Bone marrow (tissue), 2 donors: Measurements from ENCODE around the gene STAB1.

Experiments
- DNase-seq, 2 donors: peaks; one replicate each; lab custom pipeline; 2025; lab: John Stamatoyannopoulos, UW

Gene STAB1, protein sequence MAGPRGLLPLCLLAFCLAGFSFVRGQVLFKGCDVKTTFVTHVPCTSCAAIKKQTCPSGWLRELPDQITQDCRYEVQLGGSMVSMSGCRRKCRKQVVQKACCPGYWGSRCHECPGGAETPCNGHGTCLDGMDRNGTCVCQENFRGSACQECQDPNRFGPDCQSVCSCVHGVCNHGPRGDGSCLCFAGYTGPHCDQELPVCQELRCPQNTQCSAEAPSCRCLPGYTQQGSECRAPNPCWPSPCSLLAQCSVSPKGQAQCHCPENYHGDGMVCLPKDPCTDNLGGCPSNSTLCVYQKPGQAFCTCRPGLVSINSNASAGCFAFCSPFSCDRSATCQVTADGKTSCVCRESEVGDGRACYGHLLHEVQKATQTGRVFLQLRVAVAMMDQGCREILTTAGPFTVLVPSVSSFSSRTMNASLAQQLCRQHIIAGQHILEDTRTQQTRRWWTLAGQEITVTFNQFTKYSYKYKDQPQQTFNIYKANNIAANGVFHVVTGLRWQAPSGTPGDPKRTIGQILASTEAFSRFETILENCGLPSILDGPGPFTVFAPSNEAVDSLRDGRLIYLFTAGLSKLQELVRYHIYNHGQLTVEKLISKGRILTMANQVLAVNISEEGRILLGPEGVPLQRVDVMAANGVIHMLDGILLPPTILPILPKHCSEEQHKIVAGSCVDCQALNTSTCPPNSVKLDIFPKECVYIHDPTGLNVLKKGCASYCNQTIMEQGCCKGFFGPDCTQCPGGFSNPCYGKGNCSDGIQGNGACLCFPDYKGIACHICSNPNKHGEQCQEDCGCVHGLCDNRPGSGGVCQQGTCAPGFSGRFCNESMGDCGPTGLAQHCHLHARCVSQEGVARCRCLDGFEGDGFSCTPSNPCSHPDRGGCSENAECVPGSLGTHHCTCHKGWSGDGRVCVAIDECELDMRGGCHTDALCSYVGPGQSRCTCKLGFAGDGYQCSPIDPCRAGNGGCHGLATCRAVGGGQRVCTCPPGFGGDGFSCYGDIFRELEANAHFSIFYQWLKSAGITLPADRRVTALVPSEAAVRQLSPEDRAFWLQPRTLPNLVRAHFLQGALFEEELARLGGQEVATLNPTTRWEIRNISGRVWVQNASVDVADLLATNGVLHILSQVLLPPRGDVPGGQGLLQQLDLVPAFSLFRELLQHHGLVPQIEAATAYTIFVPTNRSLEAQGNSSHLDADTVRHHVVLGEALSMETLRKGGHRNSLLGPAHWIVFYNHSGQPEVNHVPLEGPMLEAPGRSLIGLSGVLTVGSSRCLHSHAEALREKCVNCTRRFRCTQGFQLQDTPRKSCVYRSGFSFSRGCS (N-terminal part only)

DNA sequence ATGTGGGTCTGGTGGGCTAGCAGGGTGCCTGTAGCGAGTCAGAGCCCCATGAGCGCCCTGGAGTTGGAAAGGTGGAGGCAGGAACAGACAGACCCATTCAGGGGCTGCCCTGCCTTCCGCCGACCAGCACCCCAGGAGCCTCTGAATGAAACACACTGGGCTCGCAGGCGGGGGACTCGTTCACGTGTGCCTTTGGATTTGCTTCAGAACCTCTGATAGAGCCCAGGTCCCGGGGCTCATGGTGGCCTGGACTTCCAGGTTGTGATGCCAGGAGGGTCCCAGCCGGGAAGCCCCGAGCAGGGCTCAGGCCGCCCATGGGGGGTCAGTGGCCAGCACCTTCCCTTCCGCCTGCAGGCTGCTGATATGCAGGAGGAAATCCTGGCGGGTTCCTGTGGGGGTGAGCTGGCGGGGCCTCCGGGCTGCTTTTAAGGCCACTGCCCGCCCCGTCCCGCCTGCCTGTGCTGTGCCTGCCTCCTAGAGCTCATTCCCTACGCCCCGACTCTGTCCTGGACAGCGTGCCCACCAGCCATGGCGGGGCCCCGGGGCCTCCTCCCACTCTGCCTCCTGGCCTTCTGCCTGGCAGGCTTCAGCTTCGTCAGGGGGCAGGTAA, at the start of gene STAB1:
Gene STAB1, plus strand, starts transcription at position 453 of the 610 bp plus-strand sequence. Its CDS starts 76 bp downstream, at position 529.
- DNase-seq, result peak; percentile 15 to 16

DNA sequence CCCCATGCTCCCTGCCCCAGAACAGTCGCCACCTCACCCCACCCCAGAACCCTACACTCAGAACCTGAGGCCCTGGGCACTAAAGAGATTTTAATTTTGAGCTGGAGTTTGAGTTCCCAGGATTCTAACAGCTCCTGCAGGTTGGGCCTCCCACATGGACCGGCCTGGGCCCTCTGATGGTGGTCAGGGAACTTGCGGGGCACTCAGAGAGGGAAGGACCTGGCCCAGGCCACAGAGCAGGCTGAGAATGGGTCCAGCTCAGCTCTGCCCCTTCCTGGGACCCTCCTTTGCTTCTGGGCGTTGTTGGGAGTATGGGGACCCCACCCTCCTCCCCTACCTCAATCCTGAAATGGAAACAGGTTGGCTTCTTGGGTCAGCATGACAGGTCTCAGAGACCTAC, 49.1 kb upstream of the STAB1 start:
- DNase-seq, result no peak

GRCh38 chr3:52446631-52447511, 48.3 kb upstream of the STAB1 start:
- peak; percentile 48 to 73 for DNase-seq

GRCh38 chr3:52447512-52448355, 47.4 kb upstream of the STAB1 start:
- no peak for DNase-seq

DNA sequence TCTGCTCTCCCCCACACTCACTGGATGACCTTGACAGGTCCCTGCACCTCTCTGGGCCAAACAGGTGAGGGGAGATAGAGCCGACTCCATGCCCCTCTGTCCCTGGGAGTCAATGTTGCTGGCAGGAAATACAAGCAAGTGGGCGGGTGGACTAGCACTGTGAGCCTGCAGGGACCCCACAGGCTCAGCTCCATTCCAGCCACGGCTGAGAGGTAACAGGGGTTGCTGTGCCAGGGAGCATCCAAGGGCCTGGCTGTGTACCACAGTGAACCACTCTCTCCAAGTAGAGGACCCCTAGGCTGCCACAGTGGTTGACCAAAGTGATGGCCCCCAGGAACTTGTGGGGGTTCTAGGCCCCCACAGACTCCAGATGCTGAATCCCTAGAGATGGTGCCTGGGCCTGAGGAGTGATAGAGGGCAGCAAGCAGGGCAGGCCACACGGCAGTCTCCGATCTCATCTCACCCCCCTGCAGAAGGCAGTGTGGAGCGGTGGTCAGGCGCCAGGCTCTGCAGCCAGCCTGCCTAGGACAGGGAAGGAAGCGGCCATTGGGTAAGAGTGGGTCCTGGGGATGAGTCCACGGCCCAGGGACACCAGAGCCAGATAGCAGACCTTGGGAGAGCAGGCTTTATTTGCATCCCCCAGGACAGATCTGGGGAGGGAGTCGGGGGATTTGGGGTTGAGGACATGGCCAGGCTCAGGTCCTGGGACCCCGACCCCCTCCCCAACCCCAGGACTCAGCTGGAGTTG, 44.5 kb upstream of the STAB1 start:
- no peak for DNase-seq

GRCh38 chr3:52451237-52452083, 43.7 kb upstream of the STAB1 start:
- DNase-seq, result no peak

- no peak for DNase-seq
These were observed 43.0 kb upstream of the STAB1 start for GRCh38 chr3:52452126-52452525.

- DNase-seq, result no peak
These were observed 42.4 kb upstream of the STAB1 start for GRCh38 chr3:52452570-52453221.

DNA sequence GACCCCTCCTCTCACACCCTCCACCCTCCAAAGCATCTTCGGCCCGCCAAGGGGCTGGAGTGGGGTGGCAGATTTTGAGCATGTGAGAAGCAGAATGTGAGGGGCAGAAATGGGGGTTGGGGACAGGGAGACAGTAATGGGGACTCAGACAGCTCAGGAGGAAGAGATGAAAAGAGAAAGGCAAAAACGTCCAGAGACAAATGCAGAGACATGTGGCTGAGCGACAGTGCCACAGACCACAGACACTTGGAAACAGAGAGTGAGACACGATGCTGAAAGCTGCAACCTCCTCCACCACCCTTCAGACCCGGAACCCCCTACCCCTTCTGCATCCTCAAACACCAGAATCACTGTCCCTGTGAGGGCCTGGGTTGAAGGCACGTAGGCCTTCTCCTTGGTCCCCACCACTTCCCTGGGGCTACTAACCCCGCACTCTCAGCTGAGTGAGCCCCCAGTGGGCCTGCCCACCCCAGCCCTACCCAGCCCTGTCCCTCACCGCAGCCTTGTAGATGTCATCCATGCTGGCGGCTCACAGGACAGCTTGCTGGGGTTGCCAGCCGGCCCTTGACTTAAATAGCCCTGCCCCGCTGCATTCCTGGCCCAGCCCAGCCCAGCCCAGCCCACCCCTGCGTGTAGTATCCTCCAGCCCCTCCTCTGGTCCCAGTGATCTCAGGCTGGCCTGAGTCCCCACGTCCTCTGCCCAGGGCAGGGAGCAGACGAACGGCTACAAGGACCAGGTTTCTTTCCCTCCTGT, 41.5 kb upstream of the STAB1 start, which contains the start of gene TNNC1:
Gene TNNC1, minus strand, starts transcription at position 546 of the 754 bp plus-strand sequence. Its CDS starts 26 bp downstream, at position 520.
- no peak for DNase-seq

GRCh38 chr3:52454250-52454937, 40.7 kb upstream of the STAB1 start:
- DNase-seq, result no peak

- no peak for DNase-seq
These were observed 40.2 kb upstream of the STAB1 start for GRCh38 chr3:52454938-52455282.

DNA sequence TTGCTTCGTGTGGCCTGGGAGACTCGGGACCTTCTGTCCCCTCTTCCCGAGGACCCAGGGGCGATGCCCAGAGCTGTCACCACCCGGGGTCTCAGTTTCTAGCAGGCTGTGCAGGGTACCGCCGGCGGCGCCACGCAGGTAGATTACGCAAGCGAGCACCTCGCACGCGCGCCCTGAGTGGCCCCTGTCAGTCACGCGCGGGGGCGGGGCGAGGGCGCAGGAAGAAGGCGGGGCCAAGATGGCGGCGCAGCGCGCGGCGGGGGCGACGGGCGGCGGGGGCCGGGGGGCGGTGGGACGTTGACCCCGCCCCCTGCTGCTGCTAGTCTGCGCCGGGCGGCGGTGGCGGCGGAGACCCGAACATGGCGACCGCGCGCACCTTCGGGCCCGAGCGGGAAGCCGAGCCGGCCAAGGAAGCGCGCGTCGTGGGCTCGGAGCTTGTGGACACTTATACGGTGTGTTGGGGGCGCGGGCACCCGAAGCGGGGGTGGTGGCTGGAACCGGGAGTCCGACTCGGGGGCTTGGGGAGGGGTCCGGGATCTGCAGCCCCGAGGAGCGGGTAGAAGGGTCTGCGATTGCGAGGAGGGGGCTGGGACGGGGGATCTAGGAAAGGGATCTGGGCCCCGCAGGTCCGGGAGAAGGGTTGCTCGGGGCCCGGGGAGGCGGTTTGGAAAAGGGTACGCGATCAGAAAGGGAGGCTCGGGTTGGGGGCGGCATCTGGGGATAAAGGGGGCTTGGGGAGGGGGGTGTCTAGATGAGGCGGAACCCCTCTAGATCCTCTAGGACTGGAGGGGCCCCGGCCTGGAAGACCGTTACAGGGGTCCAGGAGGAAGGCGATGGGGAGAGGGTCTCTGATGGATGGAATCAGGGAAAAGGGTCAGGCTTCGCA, 39.6 kb upstream of the STAB1 start, which contains the start of gene NISCH:
Gene NISCH, plus strand, starts transcription at position 322 of the 886 bp plus-strand sequence. Its CDS starts 38 bp downstream, at position 360.
- DNase-seq, result peak; percentile 61 to 77

- no peak for DNase-seq
These were observed 38.9 kb upstream of the STAB1 start for GRCh38 chr3:52456169-52456799.

GRCh38 chr3:52456800-52457183, 38.3 kb upstream of the STAB1 start:
- DNase-seq, result no peak
